Measurements from ENCODE around the gene IFNG.
"Not testable (repeated sequence)": the region's sequence is repeated elsewhere in the genome, so short reads cannot be mapped to it uniquely, and the experiment has no call there.

The IFNG gene

GRCh38 chr12:68159681-68160304 is at the start of gene IFNG:
TSS of gene IFNG (minus strand) at chr12:68159740. CDS start at chr12:68159615, 125 bp downstream.
- no peak within 1 kb of the TSS for H3K9ac ChIP-seq
- no peak for TF ChIP-seq Cebpa-rat (IDR thresholded peaks at IDR 0.05)
- peaks cover 0 to 14% (median 0%) of the 10 kb centered on the region in 10 experiments; a peak in 3 of 20 replicates for H3K4me1 ChIP-seq
- H3K9me3 ChIP-seq (replicated peaks in 1 of 11): no peaks in the 10 kb centered on the region
- H3K4me3 ChIP-seq: no peak within 1 kb of the TSS
- H3K36me3 ChIP-seq: no peaks in the 10 kb centered on the region
- H4K20me1 ChIP-seq: no peaks in the 10 kb centered on the region
- H3K27ac ChIP-seq: no peak within 1 kb of the TSS
- H3K27me3 ChIP-seq: no peaks in the 10 kb centered on the region
- H3K4me2 ChIP-seq: no peak within 1 kb of the TSS

- H3K4me3 ChIP-seq; H3K4me2 ChIP-seq; H3K27me3 ChIP-seq; H4K20me1 ChIP-seq; H3K4me1 ChIP-seq; H3K27ac ChIP-seq; H3K9ac ChIP-seq; H3K36me3 ChIP-seq; H3K9me3 ChIP-seq (replicated peaks in 1 of 11): not testable (repeated sequence)
Observed at GRCh38 chr12:68209048-68209728, 49.6 kb upstream of the IFNG start.

DNA sequence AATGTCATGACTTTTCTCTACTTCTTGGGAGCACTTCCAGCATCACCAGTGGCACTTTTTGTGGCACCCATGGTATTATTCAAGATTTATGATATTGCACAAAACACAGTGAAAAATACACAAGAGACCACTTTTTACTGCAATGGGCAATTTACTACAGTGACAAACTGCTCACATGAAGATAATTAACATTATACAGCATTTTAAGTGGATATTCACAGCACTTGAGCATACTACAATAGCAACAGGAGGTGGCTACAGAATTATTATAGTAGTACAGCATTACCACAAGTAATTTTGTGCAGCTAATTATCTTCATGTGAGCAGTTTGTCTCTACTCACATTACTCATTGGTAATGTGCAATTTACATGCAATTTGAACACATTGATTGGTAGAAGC is 47.7 kb upstream of the IFNG start:
- Histone ChIP-seq H3K4me2 (no peak overlapping the region), H4K20me1 (no peaks in the 10 kb centered on the region), H3K36me3 (no peaks in the 10 kb centered on the region), H3K9ac (no peak overlapping the region), H3K27me3 (no peaks in the 10 kb centered on the region), H3K9me3 (replicated peaks in 1 of 11) (no peaks in the 10 kb centered on the region), H3K4me1 (no peaks in the 10 kb centered on the region), H3K4me3 (no peak overlapping the region), H3K27ac (no peak overlapping the region)
- no peak for TF ChIP-seq Cebpa-rat (IDR thresholded peaks at IDR 0.05)

DNA sequence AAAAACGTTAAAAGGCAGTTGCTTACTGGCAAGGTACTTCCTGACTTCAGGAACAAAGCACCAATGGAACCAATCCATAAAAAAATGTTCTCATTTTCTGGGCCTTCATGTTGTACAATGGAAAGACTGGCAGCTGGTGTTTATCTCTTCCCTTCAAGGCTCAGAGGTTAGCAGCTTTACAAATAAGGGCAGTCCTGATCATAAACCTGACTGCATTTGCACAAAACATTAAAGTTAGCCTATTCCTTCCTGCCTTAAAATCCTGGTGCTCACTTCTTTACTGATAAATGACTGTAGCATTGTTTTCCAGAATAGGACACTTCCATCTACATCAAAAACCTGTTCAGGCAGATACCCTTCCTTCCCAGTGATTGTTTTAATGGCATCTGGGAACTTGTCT is 46.9 kb upstream of the IFNG start:
- H3K4me1 ChIP-seq: no peaks in the 10 kb centered on the region
- no peak overlapping the region for H3K4me3 ChIP-seq
- TF ChIP-seq Cebpa-rat (IDR thresholded peaks at IDR 0.05): no peak
- no peak overlapping the region for H3K9ac ChIP-seq
- no peak overlapping the region for H3K4me2 ChIP-seq
- H3K27ac ChIP-seq: no peak overlapping the region
- H4K20me1 ChIP-seq: no peaks in the 10 kb centered on the region
- no peaks in the 10 kb centered on the region for H3K36me3 ChIP-seq
- H3K27me3 ChIP-seq: no peaks in the 10 kb centered on the region
- no peaks in the 10 kb centered on the region for H3K9me3 ChIP-seq (replicated peaks in 1 of 11)

GRCh38 chr12:68203460-68203875 is 43.9 kb upstream of the IFNG start:
- TF ChIP-seq Cebpa-rat (IDR thresholded peaks at IDR 0.05): no peak
- Histone ChIP-seq H3K36me3 (no peaks in the 10 kb centered on the region), H3K4me3 (no peak overlapping the region), H3K27me3 (no peaks in the 10 kb centered on the region), H3K9me3 (replicated peaks in 1 of 11) (no peaks in the 10 kb centered on the region), H3K4me1 (no peaks in the 10 kb centered on the region), H3K4me2 (no peak overlapping the region), H4K20me1 (no peaks in the 10 kb centered on the region), H3K9ac (no peak overlapping the region), H3K27ac (no peak overlapping the region)

GRCh38 chr12:68200854-68201253 is 41.3 kb upstream of the IFNG start:
- Histone ChIP-seq H3K4me2 (no peak overlapping the region), H3K27ac (no peak overlapping the region), H3K4me3 (no peak overlapping the region), H3K27me3 (no peaks in the 10 kb centered on the region), H3K9me3 (replicated peaks in 1 of 11) (no peaks in the 10 kb centered on the region), H3K4me1 (no peaks in the 10 kb centered on the region), H4K20me1 (no peaks in the 10 kb centered on the region), H3K36me3 (no peaks in the 10 kb centered on the region), H3K9ac (no peak overlapping the region)
- no peak for TF ChIP-seq Cebpa-rat (IDR thresholded peaks at IDR 0.05)

DNA sequence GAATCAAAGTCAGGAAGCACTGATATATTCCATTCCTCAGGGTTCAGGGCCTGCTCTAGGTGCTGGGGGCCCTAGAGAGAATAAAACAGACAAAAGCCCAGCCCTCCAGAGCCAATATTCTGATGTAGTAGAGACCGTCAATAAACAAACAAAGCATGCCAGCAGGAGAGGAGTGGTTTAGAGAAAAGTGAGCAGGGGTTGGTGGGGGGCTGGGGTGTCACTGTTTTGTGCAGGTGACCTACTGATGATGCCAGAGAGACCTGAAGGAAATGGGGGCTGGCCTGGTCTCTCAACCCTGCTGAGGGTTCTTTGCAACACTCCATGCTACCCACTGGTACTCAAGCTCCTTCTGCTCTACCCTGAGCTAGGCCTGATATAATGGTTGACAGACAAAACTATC is 39.6 kb upstream of the IFNG start:
- H3K4me2 ChIP-seq: no peak overlapping the region
- no peaks in the 10 kb centered on the region for H4K20me1 ChIP-seq
- H3K36me3 ChIP-seq: no peaks in the 10 kb centered on the region
- no peaks in the 10 kb centered on the region for H3K4me1 ChIP-seq
- TF ChIP-seq Cebpa-rat (IDR thresholded peaks at IDR 0.05): no peak
- peaks cover 0 to 7% (median 0%) of the 10 kb centered on the region in 11 experiments; a peak in 1 of 22 replicates for H3K9me3 ChIP-seq (replicated peaks in 1 of 11)
- no peak overlapping the region for H3K9ac ChIP-seq
- H3K27ac ChIP-seq: no peak overlapping the region
- 0 out of 22 replicates have a peak, but pooled peaks cover 0 to under 1% (median 0%) of the 10 kb centered on the region in 11 experiments for H3K27me3 ChIP-seq
- H3K4me3 ChIP-seq: no peak overlapping the region

DNA sequence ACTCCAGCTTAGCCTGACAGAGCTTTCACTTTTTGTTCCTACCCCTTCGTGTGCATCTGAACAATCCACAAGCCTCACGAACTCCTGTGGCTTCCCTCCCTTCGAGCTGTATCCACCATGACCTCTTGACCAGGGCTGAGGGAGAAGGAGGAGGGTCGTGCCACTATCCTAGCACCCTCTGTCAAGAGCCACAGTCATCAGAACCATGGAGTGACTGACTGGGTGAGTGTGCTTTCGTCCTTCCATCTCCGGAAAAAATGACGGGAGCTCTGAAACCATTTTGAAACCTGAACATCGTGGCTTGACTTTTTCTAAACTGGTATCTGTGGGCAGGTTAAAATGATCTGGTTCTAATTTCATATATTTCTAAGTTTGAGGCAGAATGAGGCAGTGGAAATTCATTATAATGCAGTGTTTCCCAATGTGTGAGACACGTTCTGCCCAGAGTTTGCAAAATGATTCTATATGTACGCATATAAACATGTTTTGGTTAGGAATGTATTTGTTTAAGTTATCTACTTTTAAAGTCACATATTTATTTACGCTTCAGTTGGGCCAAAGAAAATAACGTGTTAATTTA is 39.1 kb upstream of the IFNG start:
- Histone ChIP-seq H4K20me1 (no peaks in the 10 kb centered on the region), H3K36me3 (no peaks in the 10 kb centered on the region), H3K9ac (no peak overlapping the region), H3K27me3 (peaks cover 0 to 5% (median 0%) of the 10 kb centered on the region in 11 experiments; a peak in 2 of 22 replicates), H3K4me3 (no peak overlapping the region), H3K4me1 (no peaks in the 10 kb centered on the region), H3K4me2 (no peak overlapping the region), H3K27ac (no peak overlapping the region), H3K9me3 (replicated peaks in 1 of 11) (peaks cover 0 to 7% (median 0%) of the 10 kb centered on the region in 11 experiments; a peak in 1 of 22 replicates)
- no peak for TF ChIP-seq Cebpa-rat (IDR thresholded peaks at IDR 0.05)

DNA sequence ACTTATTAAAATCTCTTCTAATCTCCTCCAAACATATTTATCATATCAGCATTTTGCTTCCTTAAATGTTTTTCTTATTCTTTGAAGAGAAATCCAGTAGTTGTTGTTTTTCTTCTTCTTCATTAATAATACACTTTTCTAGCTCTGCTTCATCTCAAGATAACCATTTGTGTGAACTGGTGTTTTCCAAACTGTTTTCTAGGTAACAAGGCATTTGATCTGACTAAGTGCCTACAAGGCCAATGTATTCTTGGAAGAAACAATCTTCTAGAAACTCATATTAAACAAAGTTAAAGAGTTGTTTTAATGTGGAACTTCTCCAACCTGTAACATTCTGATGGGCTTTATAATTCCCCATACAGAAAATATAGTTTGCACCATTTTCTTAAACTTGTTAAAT is 30.8 kb upstream of the IFNG start:
- H3K9me3 ChIP-seq (replicated peaks in 1 of 11): peaks cover 0 to 7% (median 0%) of the 10 kb centered on the region in 11 experiments; a peak in 1 of 22 replicates
- H3K27ac ChIP-seq: no peak overlapping the region
- H3K27me3 ChIP-seq: peaks cover 0 to 58% (median 0%) of the 10 kb centered on the region in 11 experiments; a peak in 6 of 22 replicates
- no peaks in the 10 kb centered on the region for H4K20me1 ChIP-seq
- H3K36me3 ChIP-seq: no peaks in the 10 kb centered on the region
- no peak overlapping the region for H3K4me3 ChIP-seq
- TF ChIP-seq Cebpa-rat (IDR thresholded peaks at IDR 0.05): no peak
- peaks cover 0 to 11% (median 0%) of the 10 kb centered on the region in 10 experiments; a peak in 3 of 20 replicates for H3K4me1 ChIP-seq
- peak overlapping the region in 1 of 11 experiments; percentile 35; a peak in 2 of 22 replicates for H3K4me2 ChIP-seq
- no peak overlapping the region for H3K9ac ChIP-seq
